HG02852 (cell line): Measurements from ENCODE around the gene GATA3.

Source experiments
- ATAC-seq: cut with Tn5 transposase; IDR thresholded peaks from one replicate; pipeline ENCODE4 v1.9.1; 2021; ENCODE audit warnings: mild to moderate bottlenecking, moderate library complexity; ENCODE audit not compliant: unreplicated experiment

GATA3 gene

GRCh38 chr10:8037941-8038894 is 16.3 kb upstream of the GATA3 start:
- ATAC-seq: no peak

- no peak for ATAC-seq
These were observed 15.1 kb upstream of the GATA3 start for GRCh38 chr10:8039321-8039881.

GRCh38 chr10:8040651-8041050 is 13.8 kb upstream of the GATA3 start:
- no peak for ATAC-seq

- no peak for ATAC-seq
These were observed 13.1 kb upstream of the GATA3 start for GRCh38 chr10:8041284-8041991.

GRCh38 chr10:8041992-8042720 is 12.3 kb upstream of the GATA3 start:
- no peak for ATAC-seq

GRCh38 chr10:8042721-8043568 is 11.5 kb upstream of the GATA3 start:
- no peak for ATAC-seq

GRCh38 chr10:8043569-8044306 is 10.8 kb upstream of the GATA3 start:
- no peak for ATAC-seq

GRCh38 chr10:8044331-8044907 is 10.1 kb upstream of the GATA3 start:
- ATAC-seq: no peak

GRCh38 chr10:8044908-8045725 is 9.4 kb upstream of the GATA3 start:
- no peak for ATAC-seq

GRCh38 chr10:8045726-8046494 is 8.6 kb upstream of the GATA3 start:
- ATAC-seq: no peak

GRCh38 chr10:8047452-8048280 is 6.8 kb upstream of the GATA3 start:
- no peak for ATAC-seq

GRCh38 chr10:8048281-8049008 is 6.0 kb upstream of the GATA3 start:
- no peak for ATAC-seq

- ATAC-seq: no peak
These were observed 5.2 kb upstream of the GATA3 start for GRCh38 chr10:8049045-8049864.

- no peak for ATAC-seq
These were observed 4.5 kb upstream of the GATA3 start for GRCh38 chr10:8049865-8050555.
